Kidney (tissue), 14 donors: Measurements from ENCODE around the gene KNDC1. TPM values are rescaled to one million over a fixed set of nuclear protein-coding genes. Genes with fewer than 3 reads are reported as not detected.

ENCODE experiments used
- DNase-seq, 5 donors: peaks; one replicate each; pipeline ENCODE4 v3.0.0-alpha.2; 2013 to 2020
- FAIRE-seq: peaks from 2 replicates; lab custom pipeline; 2012; peaks lifted over from hg19 to GRCh38; lab: Jason Lieb, UNC
- H3K27ac ChIP-seq, 2 donors: one replicate each; pipeline ENCODE4 v1.7.0; 2013; ENCODE audit warnings: low read depth in 2 of 2, low read length in 2 of 2, inconsistent platforms in 1 of 2
- H3K27me3 ChIP-seq: one replicate; pipeline ENCODE4 v1.7.1; 2013; ENCODE audit warnings: low read length, inconsistent platforms; ENCODE audit not compliant: control insufficient read depth, insufficient read depth
- H3K36me3 ChIP-seq, 3 donors: one replicate each; pipeline versions ENCODE4 v1.7.0 to v1.7.1; 2013; ENCODE audit warnings: low read length in 3 of 3, control low read depth in 1 of 3, inconsistent platforms in 1 of 3; ENCODE audit not compliant: insufficient read depth in 3 of 3, control insufficient read depth in 2 of 3
- H3K4me1 ChIP-seq, 3 donors: one replicate each; pipeline versions ENCODE4 v1.7.0 to v1.7.1; 2013; ENCODE audit warnings: low read length in 3 of 3, inconsistent platforms in 1 of 3, low read depth in 1 of 3; ENCODE audit not compliant: control insufficient read depth in 2 of 3, insufficient read depth in 2 of 3
- H3K4me3 ChIP-seq, 3 donors: one replicate each; pipeline versions ENCODE4 v1.7.0 to v1.8.1; 2013; ENCODE audit warnings: low read length in 3 of 3, control low read depth in 1 of 3, inconsistent platforms in 1 of 3
- H3K9ac ChIP-seq, 3 donors: one replicate each; pipeline versions ENCODE4 v1.7.0 to v1.7.1; 2013; ENCODE audit warnings: low read length in 3 of 3, control low read depth in 1 of 3, inconsistent platforms in 1 of 3
- H3K9me3 ChIP-seq, 3 donors: one replicate each; pipeline versions ENCODE4 v1.7.0 to v1.7.1; 2013; ENCODE audit warnings: low read length in 3 of 3, control low read depth in 1 of 3, inconsistent platforms in 1 of 3; ENCODE audit not compliant: control insufficient read depth in 2 of 3, insufficient read depth in 1 of 3
- CTCF ChIP-seq: IDR thresholded peaks from 3 replicates; pipeline ENCODE4 v1.5.1; 2012; ENCODE audit warnings: mild to moderate bottlenecking, moderate library complexity, borderline replicate concordance; ENCODE audit not compliant: insufficient read depth; ENCODE audit errors: extremely low read depth
- intact Hi-C: fragments of 100-400 bp; cut with DNase I; formaldehyde crosslinking; loops from one replicate; pipeline ENCODE4 v1.11.1; 2022
- polyA plus RNA-seq: library from polyadenylated mRNA; stranded (reverse); fragments of 350-450 nt; fragmentation: Illumina TruSeq; extraction: RNeasy Lipid Tissue Mini Kit (QIAGEN cat#74804); gene quantifications from one replicate; pipeline ENCODE4 v1.2.3, GENCODE V29; 2014; ENCODE audit warnings: low read depth, low replicate concordance; ENCODE audit not compliant: insufficient read depth
- total RNA-seq: library from RNA; stranded (reverse); fragmentation: NEBNext Ultra II Directional; extraction: Animal tissue kit (Norgen Biotek cat#: 25700); gene quantifications from one replicate; pipeline ENCODE4 v1.2.1, GENCODE V29; 2021
- donor health status: control.
- donor health status: control.
- donor health status: control.
- donor health status: control.
- donor health status: control.
- donor health status: DM: yes; HTN: yes; CAD: no.
- donor health status: Normal renal cell carcinoma (clear cell type).

KNDC1 gene
- total and polyA plus RNA-seq, 2 donors from 2014 or later: 0.43 to 8.7 TPM

GRCh38 chr10:133227256-133227655 lies 67.2 kb downstream of the KNDC1 start:
- no peak for FAIRE-seq
- H3K27me3 ChIP-seq: peaks cover 23% of the 10 kb centered on the region
- no peaks in the 10 kb centered on the region for H3K36me3 ChIP-seq
- intact Hi-C loops: no loop called here
- H3K4me1 ChIP-seq: no peaks in the 10 kb centered on the region
- H3K27ac ChIP-seq: no peak overlapping the region
- TF ChIP-seq CTCF: no peak
- H3K4me3 ChIP-seq: no peak overlapping the region
- H3K9me3 ChIP-seq: no peaks in the 10 kb centered on the region
- no peak for DNase-seq
- no peak overlapping the region for H3K9ac ChIP-seq

- DNase-seq (no peak), FAIRE-seq (no peak)
- H3K27me3 ChIP-seq: peaks cover 26% of the 10 kb centered on the region
- no peak overlapping the region for H3K27ac ChIP-seq
- TF ChIP-seq CTCF: no peak
- no peaks in the 10 kb centered on the region for H3K36me3 ChIP-seq
- intact Hi-C loops: no loop called here
- H3K4me3 ChIP-seq: no peak overlapping the region
- no peaks in the 10 kb centered on the region for H3K9me3 ChIP-seq
- no peaks in the 10 kb centered on the region for H3K4me1 ChIP-seq
- no peak overlapping the region for H3K9ac ChIP-seq
Observed at GRCh38 chr10:133229265-133230043, 69.4 kb downstream of the KNDC1 start.

- H3K27me3 ChIP-seq: peaks cover 26% of the 10 kb centered on the region
- no peak within 1 kb of the TSS for H3K27ac ChIP-seq
- no peak for FAIRE-seq
- no peak for TF ChIP-seq CTCF
- no peaks in the 10 kb centered on the region for H3K36me3 ChIP-seq
- peak in 1 of 5 donors; percentile 69 for DNase-seq
- H3K9ac ChIP-seq: no peak within 1 kb of the TSS
- no peak within 1 kb of the TSS for H3K4me3 ChIP-seq
- intact Hi-C loops: no loop called here
- no peaks in the 10 kb centered on the region for H3K4me1 ChIP-seq
- H3K9me3 ChIP-seq: no peaks in the 10 kb centered on the region
Observed at GRCh38 chr10:133230044-133230361, 70.0 kb downstream of the KNDC1 start, which contains the start of gene UTF1. Gene UTF1, plus strand, starts transcription at chr10:133230217. Its CDS starts 72 bp downstream, at chr10:133230289.
